K562 (cell line): ENCODE results near the gene RBFOX2. TPM values are rescaled to one million over a fixed set of nuclear protein-coding genes. Genes with fewer than 3 reads are reported as not detected.

Experiments
- BDP1 ChIP-seq: IDR thresholded peaks from 3 replicates; pipeline ENCODE4 v1.6.1; 2011; ENCODE audit not compliant: insufficient read length, insufficient read depth
- FOXO4 ChIP-seq: fragments of 450-650 bp; formaldehyde crosslinking; IDR thresholded peaks from 2 replicates; pipeline ENCODE4 v1.4.0; 2020; ENCODE audit warnings: mild to moderate bottlenecking, moderate library complexity
- HLTF ChIP-seq: fragments of 450-650 bp; IDR thresholded peaks from 2 replicates; pipeline ENCODE4 v1.6.1; 2016
- MBD1 ChIP-seq: fragments of 250-450 bp; sonication (Bioruptor Pico); IDR thresholded peaks from 2 replicates; pipeline ENCODE4 v1.8.0; 2022; ENCODE audit warnings: inconsistent platforms
- MCM5 ChIP-seq: fragments of 450-650 bp; IDR thresholded peaks from 2 replicates; pipeline ENCODE4 v1.6.1; 2016; ENCODE audit warnings: low read depth
- MYC ChIP-seq, 2 experiments: fragments of 250-450 bp in 1 of 2; sonication (Bioruptor Pico) in 1 of 2; IDR thresholded peaks; 2 replicates each; pipeline versions ENCODE4 v1.5.1 to v1.6.1; 2012 to 2021; ENCODE audit warnings: low read depth in 2 of 2, borderline replicate concordance in 1 of 2, improper control_type of control experiment in 1 of 2, low read length in 1 of 2, mild to moderate bottlenecking in 1 of 2, moderate library complexity in 1 of 2
- SMARCE1 ChIP-seq: fragments of 450-650 bp; IDR thresholded peaks from 2 replicates; pipeline ENCODE4 v1.7.1; 2016; ENCODE audit warnings: mild to moderate bottlenecking
- SRSF3 ChIP-seq: fragments of 200-400 bp; formaldehyde crosslinking; IDR thresholded peaks from 2 replicates; pipeline ENCODE4 v1.6.1; 2016; ENCODE audit warnings: mild to moderate bottlenecking, low read length, moderate library complexity; ENCODE audit not compliant: insufficient read depth
- ZNF280A ChIP-seq: fragments of 450-650 bp; IDR thresholded peaks from 2 replicates; pipeline ENCODE4 v1.6.1; 2018; ENCODE audit warnings: mild to moderate bottlenecking, low read depth; ENCODE audit not compliant: partially characterized antibody
- polyA plus RNA-seq, 8 experiments: library from polyadenylated mRNA; depleted of rRNA in 4 of 8; stranded (reverse) in 5 of 8; unstranded in 3 of 8; fragments of >200 nt; fragmentation: Nextera tagmentation in 2 of 8; fragmentation: Illumina TruSeq in 1 of 8; extraction: Ambion mirVana in 2 of 8; extraction: Trizol in 1 of 8; gene quantifications; 2 replicates each; pipeline versions ENCODE4 v1.2.1 to v1.2.3, GENCODE V29; 2011 to 2014; ENCODE audit warnings: inconsistent platforms in 1 of 8, missing spikeins in 1 of 8
- total RNA-seq, 7 experiments: library from RNA; depleted of rRNA in 6 of 7; stranded (reverse); fragments of >200 nt in 6 of 7; fragmentation: Illumina TruSeq in 2 of 7; extraction: Trizol in 2 of 7; gene quantifications; 2 replicates each; pipeline versions ENCODE4 v1.2.1 to v1.2.3, GENCODE V29; 2011 to 2021; ENCODE audit warnings: low replicate concordance in 1 of 7

The RBFOX2 gene
- total and polyA plus RNA-seq, 9 of the 15 experiments (the other 6 are each of a cell fraction or from before 2014, with no cell fraction given) = 5.8 to 24.8 (median 14.2) TPM

DNA sequence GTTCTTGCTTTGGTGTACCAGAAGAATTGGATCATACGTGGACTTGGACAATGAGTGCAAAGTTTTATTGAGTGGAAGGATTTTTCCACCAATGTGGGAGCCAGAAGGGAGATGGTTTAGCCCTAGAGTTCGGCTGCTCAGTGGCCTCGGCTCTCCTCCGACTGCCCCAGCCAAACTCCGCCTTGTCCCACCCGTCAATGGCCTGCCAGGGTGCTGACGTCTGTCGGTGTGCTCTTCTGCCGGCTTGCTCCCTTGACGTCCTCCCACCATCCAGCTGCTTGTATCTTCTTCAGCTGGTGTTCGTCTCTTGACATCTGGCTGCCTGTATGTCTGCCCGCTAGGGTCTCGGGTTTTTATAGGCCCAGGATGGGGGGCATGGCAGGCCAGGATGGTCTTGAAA is 156.2 kb downstream of the RBFOX2 start (continued):
- TF ChIP-seq MYC (IDR thresholded peaks at IDR 0.05; ENCODE audit: low read depth, low read length) = no peak
- TF ChIP-seq MYC (CRISPR knock-in tag; IDR thresholded peaks at IDR 0.05; ENCODE audit: borderline replicate concordance, low read depth) = no peak
- no peak for TF ChIP-seq MCM5
- no peak for TF ChIP-seq HLTF
- no peak for TF ChIP-seq MBD1 (CRISPR knock-in tag)
- no peak for TF ChIP-seq ZNF280A
- TF ChIP-seq BDP1 = no peak
- no peak for TF ChIP-seq SRSF3
- no peak for TF ChIP-seq SMARCE1
- no peak for TF ChIP-seq FOXO4
